Endothelial cell of umbilical vein (primary cell): ENCODE data around the gene ZNF383.

Experiments
- EZH2 ChIP-seq: IDR thresholded peaks from 2 replicates; pipeline ENCODE4 v1.6.1; 2012; ENCODE audit warnings: borderline replicate concordance, low read depth, mild to moderate bottlenecking, moderate library complexity, low read length, inconsistent platforms; ENCODE audit not compliant: severe bottlenecking
- FOS ChIP-seq: IDR thresholded peaks from 2 replicates; pipeline ENCODE4 v1.6.1; 2011; ENCODE audit warnings: mild to moderate bottlenecking, low read length, moderate library complexity, borderline replicate concordance; ENCODE audit not compliant: insufficient read depth
- JUN ChIP-seq: IDR thresholded peaks from 2 replicates; pipeline ENCODE4 v1.6.1; 2011; ENCODE audit warnings: borderline replicate concordance, low read depth; ENCODE audit not compliant: insufficient read length, insufficient read depth
- POLR2A ChIP-seq: IDR thresholded peaks from 2 replicates; pipeline ENCODE4 v1.6.1; 2012; ENCODE audit warnings: low read depth, mild to moderate bottlenecking, control low read depth, low read length
- POLR2AphosphoS5 ChIP-seq: IDR thresholded peaks from 2 replicates; pipeline ENCODE4 v1.6.1; 2012; ENCODE audit warnings: low read depth, mild to moderate bottlenecking, control low read depth, low read length, moderate library complexity; ENCODE audit not compliant: insufficient read depth
- TF ChIP-seq, protein P1 (sequence below), 2 donors: IDR thresholded peaks; 1 replicate in 1 of 2; 2 replicates in 1 of 2; pipeline ENCODE4 v1.5.1; 2011; ENCODE audit warnings: low read length in 2 of 2, mild to moderate bottlenecking in 2 of 2, moderate library complexity in 2 of 2, control low read depth in 1 of 2, inconsistent platforms in 1 of 2, low read depth in 1 of 2; ENCODE audit not compliant: insufficient read depth in 1 of 2; ENCODE audit errors: extremely low read depth in 1 of 2
- TF ChIP-seq, protein P2 (sequence below): IDR thresholded peaks from 2 replicates; pipeline ENCODE4 v1.6.1; 2011; ENCODE audit not compliant: insufficient read depth, insufficient read length

GRCh38 chr19:37197768-37198167, 20.2 kb upstream of the ZNF383 start:
- TF ChIP-seq POLR2A (no peak), EZH2 (no peak), POLR2AphosphoS5 (no peak), JUN (no peak), FOS (no peak)
- TF ChIP-seq, protein P1, sequence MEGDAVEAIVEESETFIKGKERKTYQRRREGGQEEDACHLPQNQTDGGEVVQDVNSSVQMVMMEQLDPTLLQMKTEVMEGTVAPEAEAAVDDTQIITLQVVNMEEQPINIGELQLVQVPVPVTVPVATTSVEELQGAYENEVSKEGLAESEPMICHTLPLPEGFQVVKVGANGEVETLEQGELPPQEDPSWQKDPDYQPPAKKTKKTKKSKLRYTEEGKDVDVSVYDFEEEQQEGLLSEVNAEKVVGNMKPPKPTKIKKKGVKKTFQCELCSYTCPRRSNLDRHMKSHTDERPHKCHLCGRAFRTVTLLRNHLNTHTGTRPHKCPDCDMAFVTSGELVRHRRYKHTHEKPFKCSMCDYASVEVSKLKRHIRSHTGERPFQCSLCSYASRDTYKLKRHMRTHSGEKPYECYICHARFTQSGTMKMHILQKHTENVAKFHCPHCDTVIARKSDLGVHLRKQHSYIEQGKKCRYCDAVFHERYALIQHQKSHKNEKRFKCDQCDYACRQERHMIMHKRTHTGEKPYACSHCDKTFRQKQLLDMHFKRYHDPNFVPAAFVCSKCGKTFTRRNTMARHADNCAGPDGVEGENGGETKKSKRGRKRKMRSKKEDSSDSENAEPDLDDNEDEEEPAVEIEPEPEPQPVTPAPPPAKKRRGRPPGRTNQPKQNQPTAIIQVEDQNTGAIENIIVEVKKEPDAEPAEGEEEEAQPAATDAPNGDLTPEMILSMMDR (IDR thresholded peaks at IDR 0.05; ENCODE audit: extremely low read depth in 1 of 2, insufficient read depth in 1 of 2, low read depth in 1 of 2, low read length in 2 of 2), result no peak
- TF ChIP-seq, protein P2, sequence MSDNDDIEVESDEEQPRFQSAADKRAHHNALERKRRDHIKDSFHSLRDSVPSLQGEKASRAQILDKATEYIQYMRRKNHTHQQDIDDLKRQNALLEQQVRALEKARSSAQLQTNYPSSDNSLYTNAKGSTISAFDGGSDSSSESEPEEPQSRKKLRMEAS, result no peak
